ENCODE results near the gene FOXN3.

GRCh38 chr14:89245802-89246201 is 171.2 kb downstream of the FOXN3 start:
- TF ChIP-seq CTCF (IDR thresholded peaks at IDR 0.05), result no peak
- no peak for TF ChIP-seq POLR2A (IDR thresholded peaks at IDR 0.05)

Measured in lower leg skin (tissue), 3 donors.